ENCODE data around the gene SPHK2.

Gene SPHK2

DNA sequence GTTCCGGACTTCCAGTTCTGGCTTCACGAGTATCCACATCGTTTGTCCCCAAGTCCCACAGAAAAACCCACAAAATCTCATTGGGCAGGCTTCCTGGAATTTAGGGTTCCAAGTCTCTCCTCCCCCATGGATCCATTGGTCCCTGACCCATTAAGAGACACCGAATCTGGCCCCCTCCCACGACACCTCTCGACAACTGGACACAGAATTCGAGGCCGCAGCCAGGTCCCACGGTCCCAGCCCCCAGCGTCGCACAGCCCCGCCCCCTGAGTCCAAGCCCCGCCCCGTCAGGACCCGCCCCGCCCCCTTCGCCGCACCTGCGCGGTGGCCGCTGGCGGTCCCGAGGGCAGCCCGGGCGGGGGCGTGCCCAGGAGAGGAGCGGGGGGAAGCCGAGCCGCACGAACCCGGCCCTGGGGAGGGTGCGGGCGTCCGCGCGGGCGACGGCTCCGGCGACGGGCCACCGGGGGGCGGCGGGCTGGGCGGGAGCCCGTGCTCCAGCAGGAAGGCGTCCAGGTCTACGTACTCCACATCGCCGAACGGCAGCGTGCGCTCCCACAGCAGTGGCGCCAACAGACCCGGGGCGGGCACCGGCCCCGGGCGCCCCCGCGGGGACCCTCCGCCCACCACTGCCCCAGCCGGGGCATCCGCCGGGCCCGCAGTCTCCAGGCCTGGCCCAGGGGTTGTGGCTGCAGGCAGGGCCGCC is 16.1 kb downstream of the SPHK2 start:
- H3K4me1 ChIP-seq (ENCODE audit: low read length) = peaks cover 45% of the 10 kb centered on the region
- peak overlapping the region; percentile 85 for H3K9ac ChIP-seq (ENCODE audit: low read length)

DNA sequence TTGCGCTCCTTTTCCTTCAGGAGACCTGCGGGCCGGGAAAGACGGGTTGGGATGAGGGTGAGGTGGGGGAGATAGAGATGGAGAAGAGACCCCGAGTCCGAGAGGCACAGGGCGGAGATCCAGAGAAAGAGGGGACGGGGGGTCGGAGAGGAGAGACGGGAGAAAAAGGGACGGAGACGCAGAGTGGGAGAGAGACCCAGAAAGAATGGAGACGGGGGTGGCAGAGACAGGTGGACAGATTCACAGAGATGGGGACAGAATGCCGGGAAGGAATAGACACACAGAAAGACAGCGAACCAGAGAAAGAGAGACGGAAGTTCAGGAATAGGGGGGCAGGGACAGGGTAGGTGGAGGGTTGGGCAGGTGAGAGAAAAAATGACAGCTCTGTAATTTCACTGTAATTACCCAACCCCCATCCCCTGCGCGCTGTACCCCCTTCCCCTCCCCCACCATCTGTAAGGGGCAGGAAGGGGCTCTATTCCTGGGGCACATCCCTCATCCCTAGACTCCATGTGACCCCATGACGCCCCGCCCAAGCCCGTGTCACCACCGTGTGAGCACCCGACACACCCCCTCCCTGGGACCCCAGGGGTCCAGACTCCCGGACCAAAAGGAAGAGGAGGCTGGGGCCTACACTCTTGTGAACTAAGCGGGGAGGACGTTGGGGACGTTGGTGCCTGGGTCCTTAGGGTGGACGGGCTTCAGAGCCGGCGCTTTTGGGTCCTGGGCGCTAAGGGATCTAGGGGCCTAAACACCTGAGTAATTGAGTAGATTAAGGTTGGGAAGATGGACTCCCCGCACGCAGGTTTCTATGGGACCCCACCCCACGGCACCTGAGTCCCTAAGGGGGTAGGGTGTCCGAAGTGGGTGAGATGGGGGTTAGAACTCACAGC is 16.9 kb downstream of the SPHK2 start:
- no peak overlapping the region for H2AFZ ChIP-seq (ENCODE audit: low read depth, low read length)
- H3K79me2 ChIP-seq (ENCODE audit: low read length) = peaks cover 16% of the 10 kb centered on the region
- no peaks in the 10 kb centered on the region for H3K9me3 ChIP-seq (ENCODE audit: insufficient read depth, low read length)
- peaks cover 45% of the 10 kb centered on the region for H3K4me1 ChIP-seq (ENCODE audit: low read length)
- H3K9ac ChIP-seq (ENCODE audit: low read length) = peak overlapping the region; percentile 85
- H3K4me3 ChIP-seq (ENCODE audit: low read length) = peak overlapping the region; percentile 77
- H4K20me1 ChIP-seq (ENCODE audit: insufficient read depth, low read length) = no peaks in the 10 kb centered on the region
- peak overlapping the region; percentile 85 for H3K4me2 ChIP-seq (ENCODE audit: low read length)
- peak overlapping the region; percentile 94 for H3K27ac ChIP-seq (ENCODE audit: low read length)
- H3K36me3 ChIP-seq (replicated peaks; ENCODE audit: low read depth, low read length) = no peaks in the 10 kb centered on the region
- TF ChIP-seq, protein P1, sequence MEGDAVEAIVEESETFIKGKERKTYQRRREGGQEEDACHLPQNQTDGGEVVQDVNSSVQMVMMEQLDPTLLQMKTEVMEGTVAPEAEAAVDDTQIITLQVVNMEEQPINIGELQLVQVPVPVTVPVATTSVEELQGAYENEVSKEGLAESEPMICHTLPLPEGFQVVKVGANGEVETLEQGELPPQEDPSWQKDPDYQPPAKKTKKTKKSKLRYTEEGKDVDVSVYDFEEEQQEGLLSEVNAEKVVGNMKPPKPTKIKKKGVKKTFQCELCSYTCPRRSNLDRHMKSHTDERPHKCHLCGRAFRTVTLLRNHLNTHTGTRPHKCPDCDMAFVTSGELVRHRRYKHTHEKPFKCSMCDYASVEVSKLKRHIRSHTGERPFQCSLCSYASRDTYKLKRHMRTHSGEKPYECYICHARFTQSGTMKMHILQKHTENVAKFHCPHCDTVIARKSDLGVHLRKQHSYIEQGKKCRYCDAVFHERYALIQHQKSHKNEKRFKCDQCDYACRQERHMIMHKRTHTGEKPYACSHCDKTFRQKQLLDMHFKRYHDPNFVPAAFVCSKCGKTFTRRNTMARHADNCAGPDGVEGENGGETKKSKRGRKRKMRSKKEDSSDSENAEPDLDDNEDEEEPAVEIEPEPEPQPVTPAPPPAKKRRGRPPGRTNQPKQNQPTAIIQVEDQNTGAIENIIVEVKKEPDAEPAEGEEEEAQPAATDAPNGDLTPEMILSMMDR (IDR thresholded peaks at IDR 0.05; ENCODE audit: low read depth, low read length) = no peak
- no peak for TF ChIP-seq EZH2phosphoT487 (IDR thresholded peaks at IDR 0.05; ENCODE audit: low read depth)
- no peaks in the 10 kb centered on the region for H3K27me3 ChIP-seq (ENCODE audit: low read depth, low read length)

More for the DNA sequence above, 16.1 kb downstream of the SPHK2 start:
- Histone ChIP-seq H3K36me3 (replicated peaks; ENCODE audit: low read depth, low read length) (peaks cover 5% of the 10 kb centered on the region), H3K4me3 (ENCODE audit: low read length) (peak overlapping the region; percentile 77), H3K79me2 (ENCODE audit: low read length) (peaks cover 16% of the 10 kb centered on the region), H2AFZ (ENCODE audit: low read depth, low read length) (no peak overlapping the region), H3K27ac (ENCODE audit: low read length) (peak overlapping the region; percentile 76), H3K27me3 (ENCODE audit: low read depth, low read length) (no peaks in the 10 kb centered on the region), H3K4me2 (ENCODE audit: low read length) (peak overlapping the region; percentile 95), H4K20me1 (ENCODE audit: insufficient read depth, low read length) (no peaks in the 10 kb centered on the region), H3K9me3 (ENCODE audit: insufficient read depth, low read length) (no peaks in the 10 kb centered on the region)
- TF ChIP-seq EZH2phosphoT487 (IDR thresholded peaks at IDR 0.05; ENCODE audit: low read depth) = no peak
- TF ChIP-seq, protein P1 (IDR thresholded peaks at IDR 0.05; ENCODE audit: low read depth, low read length) = no peak

DNA sequence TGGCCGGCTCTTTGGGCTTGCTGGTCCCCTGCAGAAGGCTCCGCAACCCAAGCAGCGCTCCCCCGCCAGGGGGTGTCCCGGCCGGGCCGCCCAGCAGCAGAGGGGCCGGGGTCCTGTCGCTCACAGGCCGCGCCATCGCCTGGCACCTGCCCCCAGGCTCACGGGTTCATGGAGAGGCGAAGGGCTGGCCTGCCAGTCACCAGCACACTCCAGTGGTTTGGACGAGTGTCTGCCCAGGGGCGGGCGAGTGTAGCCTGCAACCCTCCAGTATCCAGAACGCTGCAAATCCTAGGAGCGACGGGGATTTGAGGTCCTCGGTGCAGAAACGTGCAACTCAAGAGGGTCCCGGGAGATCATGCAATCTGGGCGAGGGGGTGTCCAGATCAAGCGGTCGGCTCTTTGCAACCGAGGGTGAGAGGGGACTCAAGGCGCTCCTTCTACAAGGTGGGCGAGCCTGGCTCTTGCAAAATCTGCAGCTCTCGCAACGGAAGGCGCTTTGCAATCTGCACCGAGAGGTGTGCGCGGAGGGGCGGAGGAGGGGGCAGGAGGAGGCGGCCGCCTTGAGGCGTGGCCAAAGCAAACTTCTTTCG is 17.6 kb downstream of the SPHK2 start, which contains the start of gene DBP:
DBP (minus strand) TSS at position 521 of the 590 bp plus-strand sequence; CDS start at position 136, 385 bp downstream.
- H3K27me3 ChIP-seq (ENCODE audit: low read depth, low read length) = no peaks in the 10 kb centered on the region
- peaks cover 45% of the 10 kb centered on the region for H3K4me1 ChIP-seq (ENCODE audit: low read length)
- peak within 1 kb of the TSS; percentile 94 for H3K27ac ChIP-seq (ENCODE audit: low read length)
- H2AFZ ChIP-seq (ENCODE audit: low read depth, low read length) = no peak within 1 kb of the TSS; the same call in 1 of the 2 replicates
- H3K9ac ChIP-seq (ENCODE audit: low read length) = peak within 1 kb of the TSS; percentile 92
- H3K4me2 ChIP-seq (ENCODE audit: low read length) = peak within 1 kb of the TSS; percentile 85
- no peaks in the 10 kb centered on the region for H4K20me1 ChIP-seq (ENCODE audit: insufficient read depth, low read length)
- peaks cover 16% of the 10 kb centered on the region for H3K79me2 ChIP-seq (ENCODE audit: low read length)
- H3K36me3 ChIP-seq (replicated peaks; ENCODE audit: low read depth, low read length) = no peaks in the 10 kb centered on the region
- no peak for TF ChIP-seq EZH2phosphoT487 (IDR thresholded peaks at IDR 0.05; ENCODE audit: low read depth)
- TF ChIP-seq, protein P1 (IDR thresholded peaks at IDR 0.05; ENCODE audit: low read depth, low read length) = no peak
- H3K9me3 ChIP-seq (ENCODE audit: insufficient read depth, low read length) = no peaks in the 10 kb centered on the region
- peak within 1 kb of the TSS; percentile 77 for H3K4me3 ChIP-seq (ENCODE audit: low read length)
